ENCODE results near the gene SBNO2.

Gene SBNO2

GRCh38 chr19:1103708-1104310, 70.3 kb downstream of the SBNO2 start, which contains the start of gene GPX4:
Gene GPX4 (plus strand): TSS chr19:1103994. CDS start chr19:1104044, 50 bp downstream.
- DNase-seq, result peak; percentile 100

GRCh38 chr19:1103132-1103707, 70.8 kb downstream of the SBNO2 start:
- no peak for DNase-seq

- DNase-seq, result peak; percentile 89
These were observed 71.5 kb downstream of the SBNO2 start for GRCh38 chr19:1102407-1103131.

GRCh38 chr19:1101337-1101698, 72.8 kb downstream of the SBNO2 start:
- DNase-seq, result peak; percentile 76

- no peak for DNase-seq
These were observed 75.7 kb downstream of the SBNO2 start for GRCh38 chr19:1098177-1099051.

GRCh38 chr19:1097810-1098176, 76.3 kb downstream of the SBNO2 start:
- no peak for DNase-seq

GRCh38 chr19:1094978-1095701, 78.9 kb downstream of the SBNO2 start, which contains the start of gene POLR2E:
Gene POLR2E (minus strand): TSS chr19:1095375. CDS start chr19:1095315, 60 bp downstream.
- peak; percentile 99 for DNase-seq

- no peak for DNase-seq
These were observed 79.5 kb downstream of the SBNO2 start for GRCh38 chr19:1094655-1094977.

GRCh38 chr19:1093811-1094553, 80.1 kb downstream of the SBNO2 start:
- DNase-seq, result no peak

- DNase-seq, result no peak
These were observed 80.7 kb downstream of the SBNO2 start for GRCh38 chr19:1093330-1093729.

GRCh38 chr19:1091544-1092175, 82.4 kb downstream of the SBNO2 start:
- DNase-seq, result no peak

GRCh38 chr19:1090731-1091543, 83.1 kb downstream of the SBNO2 start:
- DNase-seq, result no peak

- no peak for DNase-seq
These were observed 84.2 kb downstream of the SBNO2 start for GRCh38 chr19:1089891-1090290.

- no peak for DNase-seq
These were observed 84.8 kb downstream of the SBNO2 start for GRCh38 chr19:1089126-1089771.

GRCh38 chr19:1088416-1089010, 85.6 kb downstream of the SBNO2 start:
- peak; percentile 71 for DNase-seq

- DNase-seq, result peak; percentile 95
These were observed 86.2 kb downstream of the SBNO2 start for GRCh38 chr19:1087813-1088415.

- DNase-seq, result no peak
These were observed 87.5 kb downstream of the SBNO2 start for GRCh38 chr19:1086613-1087012.

GRCh38 chr19:1085676-1086442, 88.2 kb downstream of the SBNO2 start:
- DNase-seq, result no peak
